GM18502 (cell line): ENCODE data around the gene FAM222B.
"Not testable (repeated sequence)": the region's sequence is repeated elsewhere in the genome, so short reads cannot be mapped to it uniquely, and the experiment has no call there.

Experiments used
- ATAC-seq: cut with Tn5 transposase; IDR thresholded peaks from one replicate; pipeline ENCODE4 v1.9.1; 2021; ENCODE audit warnings: mild to moderate bottlenecking; ENCODE audit not compliant: unreplicated experiment, poor library complexity

Gene FAM222B

GRCh38 chr17:28735913-28736769, 106.4 kb downstream of the FAM222B start:
- ATAC-seq, result not testable (repeated sequence)

- no peak for ATAC-seq
Measured at GRCh38 chr17:28735242-28735722, 107.3 kb downstream of the FAM222B start.

GRCh38 chr17:28734712-28735241, 107.8 kb downstream of the FAM222B start:
- no peak for ATAC-seq

GRCh38 chr17:28733346-28733745, 109.2 kb downstream of the FAM222B start:
- no peak for ATAC-seq

GRCh38 chr17:28729950-28730330, 112.7 kb downstream of the FAM222B start:
- ATAC-seq, result no peak

GRCh38 chr17:28728364-28729200, 114.0 kb downstream of the FAM222B start, which contains the start of gene NEK8:
Gene NEK8 (plus strand): TSS chr17:28728788. CDS start chr17:28728814, 26 bp downstream.
- peak; percentile 44 for ATAC-seq

- peak; percentile 44 for ATAC-seq
Measured at GRCh38 chr17:28726627-28727491, 115.7 kb downstream of the FAM222B start.

- ATAC-seq, result peak; percentile 11
Measured at GRCh38 chr17:28726226-28726626, 116.4 kb downstream of the FAM222B start, which contains the start of gene TLCD1. Gene TLCD1 (minus strand): TSS chr17:28726233. CDS start chr17:28726097, 136 bp downstream.

GRCh38 chr17:28725660-28726225, 116.8 kb downstream of the FAM222B start:
- peak; percentile 1 for ATAC-seq

GRCh38 chr17:28725166-28725659, 117.4 kb downstream of the FAM222B start:
- ATAC-seq, result no peak

- no peak for ATAC-seq
Measured at GRCh38 chr17:28724500-28725165, 118.0 kb downstream of the FAM222B start.

- not testable (repeated sequence) for ATAC-seq
Measured at GRCh38 chr17:28723836-28724499, 118.6 kb downstream of the FAM222B start.

- no peak for ATAC-seq
Measured at GRCh38 chr17:28723159-28723835, 119.3 kb downstream of the FAM222B start.

- no peak for ATAC-seq
Measured at GRCh38 chr17:28722417-28723158, 120.0 kb downstream of the FAM222B start.

GRCh38 chr17:28720997-28721329, 121.6 kb downstream of the FAM222B start:
- ATAC-seq, result not testable (repeated sequence)

- no peak for ATAC-seq
Measured at GRCh38 chr17:28720247-28720996, 122.2 kb downstream of the FAM222B start.
